GM21528 (cell line): ENCODE measurements around the gene FAM153A.
"Not testable (repeated sequence)": the region's sequence is repeated elsewhere in the genome, so short reads cannot be mapped to it uniquely, and the experiment has no call there.

ENCODE experiments used
- ATAC-seq: cut with Tn5 transposase; IDR thresholded peaks from one replicate; pipeline ENCODE4 v1.9.1; 2021; ENCODE audit warnings: mild to moderate bottlenecking, moderate library complexity; ENCODE audit not compliant: unreplicated experiment, low FRiP score

Gene FAM153A

GRCh38 chr5:177747354-177747753, 35.3 kb downstream of the FAM153A start:
- not testable (repeated sequence) for ATAC-seq

- not testable (repeated sequence) for ATAC-seq
These were observed 57.8 kb downstream of the FAM153A start for GRCh38 chr5:177724858-177725257.

- ATAC-seq = not testable (repeated sequence)
These were observed 58.7 kb downstream of the FAM153A start for GRCh38 chr5:177723831-177724485.

GRCh38 chr5:177722829-177723228, 59.9 kb downstream of the FAM153A start:
- not testable (repeated sequence) for ATAC-seq

- not testable (repeated sequence) for ATAC-seq
These were observed 62.7 kb downstream of the FAM153A start for GRCh38 chr5:177719989-177720388.

- ATAC-seq = not testable (repeated sequence)
These were observed 67.3 kb downstream of the FAM153A start for GRCh38 chr5:177715423-177715822.

- not testable (repeated sequence) for ATAC-seq
These were observed 86.6 kb downstream of the FAM153A start for GRCh38 chr5:177696100-177696499.

GRCh38 chr5:177695356-177695930, 87.3 kb downstream of the FAM153A start:
- ATAC-seq = not testable (repeated sequence)

- ATAC-seq = not testable (repeated sequence)
These were observed 88.2 kb downstream of the FAM153A start for GRCh38 chr5:177694518-177694835.

- not testable (repeated sequence) for ATAC-seq
These were observed 88.8 kb downstream of the FAM153A start for GRCh38 chr5:177693671-177694517.

GRCh38 chr5:177692969-177693368, 89.7 kb downstream of the FAM153A start:
- not testable (repeated sequence) for ATAC-seq

GRCh38 chr5:177692507-177692906, 90.2 kb downstream of the FAM153A start:
- not testable (repeated sequence) for ATAC-seq

- not testable (repeated sequence) for ATAC-seq
These were observed 93.6 kb downstream of the FAM153A start for GRCh38 chr5:177689011-177689610.

GRCh38 chr5:177688091-177688490, 94.6 kb downstream of the FAM153A start:
- not testable (repeated sequence) for ATAC-seq

- ATAC-seq = not testable (repeated sequence)
These were observed 100.8 kb downstream of the FAM153A start for GRCh38 chr5:177681920-177682319.
